Activated naive CD8-positive, alpha-beta T cell treated with anti-CD3 and anti-CD28 coated beads for 36 hours (primary cell): ENCODE data around the gene FAM156B. TPM values are rescaled to one million over a fixed set of nuclear protein-coding genes. Genes with fewer than 3 reads are reported as not detected.
"Not testable (repeated sequence)": the region's sequence is repeated elsewhere in the genome, so short reads cannot be mapped to it uniquely, and the experiment has no call there.

Source experiments
- DNase-seq: peaks from one replicate; pipeline ENCODE4 v3.0.0; 2021
- H3K27ac Mint-ChIP-seq: one replicate; pipeline ENCODE4 v1.8.0; 2022; ENCODE audit warnings: mild to moderate bottlenecking, moderate library complexity, mixed read lengths
- H3K27me3 Mint-ChIP-seq: one replicate; pipeline ENCODE4 v1.8.0; 2022; ENCODE audit warnings: mild to moderate bottlenecking, mixed read lengths
- H3K36me3 Mint-ChIP-seq: one replicate; pipeline ENCODE4 v1.8.0; 2021; ENCODE audit warnings: mild to moderate bottlenecking, mixed read lengths
- H3K4me1 Mint-ChIP-seq: one replicate; pipeline ENCODE4 v1.8.0; 2021; ENCODE audit warnings: mixed read lengths
- H3K4me3 Mint-ChIP-seq: one replicate; pipeline ENCODE4 v1.8.0; 2022; ENCODE audit warnings: mild to moderate bottlenecking, moderate library complexity, mixed read lengths
- H3K9me3 Mint-ChIP-seq: one replicate; pipeline ENCODE4 v1.8.0; 2022; ENCODE audit warnings: mixed read lengths
- total RNA-seq, 2 experiments: library from RNA; stranded (reverse); gene quantifications; one replicate each; pipeline ENCODE4 v1.2.3, GENCODE V29; 2021

FAM156B gene
- total RNA-seq, 2 experiments from 2014 or later, result 15.8 to 17.0 TPM

DNA sequence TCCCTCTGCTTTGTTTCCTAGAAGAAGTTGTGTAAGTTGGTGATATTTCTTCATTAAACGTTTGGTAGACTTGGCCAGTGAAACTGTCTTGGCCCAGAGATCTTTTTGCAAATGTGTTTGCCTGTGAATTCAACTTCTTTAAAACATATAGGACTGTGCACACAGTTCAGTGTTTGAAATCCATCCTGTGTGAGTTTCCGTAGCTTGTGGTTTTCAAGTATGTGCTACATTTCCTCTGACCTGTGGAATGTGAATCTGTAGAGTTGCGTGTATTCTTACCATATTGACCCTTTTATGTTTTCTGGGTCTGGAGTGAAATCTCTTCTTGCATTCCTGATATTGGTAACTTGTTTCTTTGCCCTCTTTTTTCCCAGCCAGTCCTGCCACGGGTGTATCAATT is 8.9 kb downstream of the FAM156B start:
- not testable (repeated sequence) for H3K27me3 Mint-ChIP-seq, H3K36me3 Mint-ChIP-seq, H3K4me1 Mint-ChIP-seq, H3K9me3 Mint-ChIP-seq, H3K27ac Mint-ChIP-seq, DNase-seq, H3K4me3 Mint-ChIP-seq

DNA sequence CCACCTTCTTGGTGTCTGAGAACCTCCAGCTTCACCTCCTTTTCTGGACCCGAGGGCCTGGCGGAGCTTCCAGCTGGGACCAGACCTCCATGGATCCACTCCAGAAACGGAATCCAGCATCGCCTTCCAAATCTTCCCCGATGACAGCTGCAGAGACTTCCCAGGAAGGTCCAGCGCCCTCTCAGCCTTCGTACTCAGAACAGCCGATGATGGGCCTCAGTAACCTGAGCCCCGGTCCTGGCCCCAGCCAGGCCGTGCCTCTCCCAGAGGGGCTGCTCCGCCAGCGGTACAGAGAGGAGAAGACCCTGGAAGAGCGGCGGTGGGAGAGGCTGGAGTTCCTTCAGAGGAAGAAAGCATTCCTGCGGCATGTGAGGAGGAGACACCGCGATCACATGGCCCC is 10.0 kb downstream of the FAM156B start:
- H3K4me3 Mint-ChIP-seq, H3K4me1 Mint-ChIP-seq, H3K27ac Mint-ChIP-seq, H3K9me3 Mint-ChIP-seq, DNase-seq, H3K27me3 Mint-ChIP-seq, H3K36me3 Mint-ChIP-seq: not testable (repeated sequence)

DNA sequence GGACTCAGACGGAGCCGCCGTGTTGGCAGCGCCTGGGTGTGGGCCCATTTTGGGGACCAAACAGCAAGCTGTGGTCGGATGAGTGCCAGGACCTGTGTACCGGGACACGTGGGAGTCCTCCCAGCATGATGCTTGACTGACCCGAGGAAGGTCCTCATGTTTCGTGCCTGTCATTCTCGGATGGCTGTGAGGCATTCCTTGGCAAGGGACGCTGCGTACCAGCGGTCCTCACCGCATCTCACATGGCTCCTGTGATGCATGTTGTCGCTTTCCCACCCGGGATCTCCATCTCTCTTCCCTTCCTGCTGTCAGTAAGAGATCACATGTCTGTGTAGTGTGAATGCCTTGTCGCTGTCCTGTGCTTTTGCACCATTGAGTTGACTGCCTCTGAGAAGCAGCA is 10.8 kb downstream of the FAM156B start:
- H3K4me3 Mint-ChIP-seq, H3K9me3 Mint-ChIP-seq, H3K27me3 Mint-ChIP-seq, H3K27ac Mint-ChIP-seq, H3K36me3 Mint-ChIP-seq, DNase-seq, H3K4me1 Mint-ChIP-seq: not testable (repeated sequence)

DNA sequence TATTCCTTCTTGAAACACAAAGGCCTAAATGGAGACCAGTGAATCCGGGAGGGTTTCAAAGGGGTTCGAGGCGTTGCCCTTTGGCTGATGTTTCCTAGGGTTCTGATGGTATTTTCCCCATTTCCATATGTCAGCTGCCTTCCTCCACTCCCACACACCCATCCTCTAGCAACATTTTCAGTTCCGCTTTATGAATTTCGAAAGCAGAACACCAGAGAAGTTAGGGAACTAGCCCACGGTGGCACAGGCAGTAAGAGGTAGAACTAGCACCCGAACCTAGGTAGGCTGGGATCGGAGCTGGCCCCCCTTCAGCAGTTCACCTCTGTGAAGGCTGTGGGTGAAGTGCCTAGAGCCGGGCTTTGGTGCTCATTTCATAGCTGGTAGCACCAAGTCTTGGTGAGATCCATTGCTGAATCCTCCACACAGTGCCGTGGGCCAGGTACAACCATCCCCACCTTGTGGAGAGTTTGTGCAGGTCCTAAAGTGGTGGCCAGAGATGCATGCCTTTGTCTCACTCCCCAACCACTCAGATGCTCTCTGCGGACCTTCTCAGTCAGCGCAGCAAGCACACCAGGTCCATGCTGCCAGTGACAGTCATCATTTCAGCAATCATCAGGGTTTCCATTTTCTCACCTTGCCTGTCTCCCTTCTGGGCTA is 12.3 kb downstream of the FAM156B start:
- H3K27ac Mint-ChIP-seq, DNase-seq, H3K4me1 Mint-ChIP-seq, H3K36me3 Mint-ChIP-seq, H3K27me3 Mint-ChIP-seq, H3K9me3 Mint-ChIP-seq, H3K4me3 Mint-ChIP-seq: not testable (repeated sequence)

DNA sequence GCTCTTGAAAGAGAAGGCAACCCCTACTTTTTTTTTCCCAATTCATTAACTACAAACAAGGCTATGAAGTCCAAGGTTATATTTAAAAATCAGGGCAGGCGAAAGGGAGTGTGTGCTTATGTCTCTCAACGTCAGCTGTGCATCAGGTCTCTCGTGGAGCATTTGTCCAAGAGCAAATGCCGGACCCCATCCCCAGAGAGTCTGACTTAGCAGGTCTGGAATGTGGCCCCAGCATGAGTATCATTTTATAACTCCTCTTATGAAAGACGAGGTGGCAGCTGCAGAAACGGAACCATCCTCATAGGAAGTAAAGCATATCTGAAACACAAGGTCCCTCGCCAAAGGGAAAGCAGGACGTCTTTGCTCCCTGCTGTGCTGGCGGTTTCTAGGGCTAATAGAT is 16.6 kb downstream of the FAM156B start:
- H3K27me3 Mint-ChIP-seq, DNase-seq, H3K27ac Mint-ChIP-seq, H3K36me3 Mint-ChIP-seq, H3K4me1 Mint-ChIP-seq, H3K9me3 Mint-ChIP-seq, H3K4me3 Mint-ChIP-seq: not testable (repeated sequence)

GRCh38 chrX:52914704-52915103 is 17.6 kb downstream of the FAM156B start:
- not testable (repeated sequence) for H3K4me1 Mint-ChIP-seq, H3K27me3 Mint-ChIP-seq, H3K4me3 Mint-ChIP-seq, DNase-seq, H3K36me3 Mint-ChIP-seq, H3K27ac Mint-ChIP-seq, H3K9me3 Mint-ChIP-seq

DNA sequence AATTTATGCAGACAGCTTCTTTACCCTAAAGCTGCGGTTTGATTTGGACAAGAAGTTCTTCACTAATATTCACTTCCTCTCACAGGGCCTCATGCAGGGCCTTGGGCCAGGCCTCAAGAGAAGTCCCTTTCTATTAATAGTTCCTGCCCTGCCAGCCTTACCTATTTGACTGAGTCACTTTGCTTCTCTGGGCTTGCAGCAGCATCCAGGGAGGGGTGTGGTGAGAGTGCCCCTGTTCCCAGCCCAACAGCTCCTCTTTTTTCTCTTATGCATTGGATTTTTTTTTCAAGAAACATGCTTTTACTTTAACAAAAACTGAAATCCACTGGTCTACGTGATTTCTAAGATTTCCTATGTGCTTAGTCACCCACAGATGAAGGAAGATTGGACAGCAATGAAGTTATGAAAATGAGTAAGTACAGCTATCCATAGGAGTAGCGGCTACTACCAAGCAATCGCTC is 26.7 kb downstream of the FAM156B start:
- Mint-ChIP-seq H3K36me3 (no peaks in the 10 kb centered on the region), H3K27me3 (no peaks in the 10 kb centered on the region), H3K4me1 (peaks cover 10% of the 10 kb centered on the region), H3K9me3 (no peaks in the 10 kb centered on the region), H3K27ac (no peak overlapping the region), H3K4me3 (no peak overlapping the region)
- DNase-seq, result no peak

- not testable (repeated sequence) for H3K4me1 Mint-ChIP-seq, H3K27ac Mint-ChIP-seq, H3K27me3 Mint-ChIP-seq, H3K9me3 Mint-ChIP-seq, DNase-seq, H3K36me3 Mint-ChIP-seq, H3K4me3 Mint-ChIP-seq
These were observed 33.1 kb downstream of the FAM156B start for GRCh38 chrX:52930214-52930613.

DNA sequence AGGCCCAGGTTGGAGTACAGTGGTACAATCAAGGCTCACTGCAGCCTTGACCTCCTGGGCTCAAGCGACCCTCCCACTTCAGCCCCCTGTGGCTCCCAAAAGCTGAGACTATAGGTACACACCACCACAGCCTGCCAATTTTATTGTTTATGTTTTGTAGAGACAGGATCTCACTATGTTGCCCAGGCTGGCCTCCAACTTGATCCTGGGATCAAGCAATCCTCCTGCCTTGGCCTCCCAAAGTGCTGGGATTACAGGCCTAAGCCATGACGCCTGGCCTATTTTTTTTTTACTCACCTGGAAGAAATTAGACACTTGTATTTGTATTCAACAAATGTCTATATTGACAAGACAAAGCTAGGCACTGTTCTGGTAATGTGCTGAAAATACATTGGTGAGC is 36.1 kb downstream of the FAM156B start:
- Mint-ChIP-seq H3K27me3 (peaks cover 3% of the 10 kb centered on the region), H3K4me3 (no peak overlapping the region), H3K9me3 (no peaks in the 10 kb centered on the region), H3K4me1 (peaks cover 5% of the 10 kb centered on the region), H3K36me3 (no peaks in the 10 kb centered on the region), H3K27ac (no peak overlapping the region)
- no peak for DNase-seq

DNA sequence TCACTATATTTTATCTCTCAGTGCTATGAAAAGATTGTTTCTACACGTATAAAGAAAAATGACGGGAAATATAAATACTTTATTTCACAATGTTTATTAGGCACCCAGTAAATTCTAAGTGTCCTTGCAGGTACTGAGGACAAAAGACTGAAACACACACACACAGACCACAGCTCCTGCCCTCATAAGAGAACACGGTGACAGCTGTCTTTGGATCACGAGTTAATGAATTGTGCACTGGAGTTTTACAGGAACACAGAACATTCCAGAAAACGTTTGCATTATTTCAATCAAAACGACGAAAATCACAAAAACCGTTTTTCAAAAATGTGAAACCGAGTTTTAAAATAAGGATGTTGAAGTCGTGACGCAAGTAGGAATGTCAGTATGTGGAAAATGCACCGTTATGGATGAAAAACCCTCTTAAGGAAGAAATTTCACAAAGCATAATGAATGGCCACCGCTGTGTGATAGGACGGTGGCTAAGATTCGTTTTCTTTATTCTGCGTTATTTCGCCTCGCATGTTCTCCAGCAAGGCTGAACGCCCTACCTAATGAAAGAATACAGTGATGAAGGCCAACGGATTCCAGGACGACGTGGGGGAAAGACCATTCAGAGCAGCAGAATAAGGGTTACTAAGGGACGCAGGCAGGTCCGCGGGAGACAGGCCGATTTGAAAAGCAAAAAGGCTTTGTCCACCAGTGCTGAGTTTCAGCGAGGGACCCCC is 37.0 kb downstream of the FAM156B start:
- no peaks in the 10 kb centered on the region for H3K9me3 Mint-ChIP-seq
- H3K4me3 Mint-ChIP-seq, result peak overlapping the region; percentile 90
- H3K4me1 Mint-ChIP-seq, result peaks cover 5% of the 10 kb centered on the region
- peak overlapping the region; percentile 98 for H3K27ac Mint-ChIP-seq
- H3K27me3 Mint-ChIP-seq, result peaks cover 1% of the 10 kb centered on the region
- no peak for DNase-seq
- no peaks in the 10 kb centered on the region for H3K36me3 Mint-ChIP-seq

DNA sequence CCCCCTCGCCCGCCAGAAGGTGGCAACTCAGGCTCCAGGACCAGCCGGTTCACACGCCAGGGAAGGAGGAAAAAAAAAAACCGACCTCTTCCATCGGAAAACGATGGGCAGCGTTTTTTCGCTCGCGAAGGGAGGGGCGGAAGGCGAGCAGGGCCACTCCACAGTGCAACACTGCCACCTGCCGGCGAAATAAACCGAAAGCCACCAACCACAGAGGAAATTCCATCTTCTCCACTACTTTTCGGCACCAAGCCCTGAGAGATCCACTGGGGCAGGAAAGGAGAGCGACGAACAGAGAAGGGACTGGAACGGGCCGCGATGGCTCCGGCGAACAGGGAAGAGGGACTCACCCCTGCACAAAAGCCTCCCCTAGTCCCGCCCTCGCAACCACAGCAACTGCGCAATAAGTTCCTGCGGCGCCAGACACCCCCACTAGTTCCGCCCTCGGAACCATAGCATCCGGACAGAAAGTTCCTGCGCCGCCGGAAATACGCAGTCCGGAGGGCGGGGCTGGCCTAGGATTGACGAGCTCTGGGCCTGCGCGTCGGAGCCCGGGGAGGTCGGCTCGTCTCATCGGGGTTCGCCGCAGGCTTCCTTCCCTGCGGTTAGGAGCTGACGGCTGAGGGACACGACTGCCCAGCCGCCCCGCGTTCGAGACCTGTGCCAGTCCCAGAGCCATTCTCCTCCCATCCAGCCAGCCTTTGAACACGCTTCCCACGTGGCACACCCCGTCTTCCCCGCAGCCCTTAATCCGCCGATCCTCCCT is 37.8 kb downstream of the FAM156B start:
- no peaks in the 10 kb centered on the region for H3K9me3 Mint-ChIP-seq
- no peaks in the 10 kb centered on the region for H3K27me3 Mint-ChIP-seq

DNA sequence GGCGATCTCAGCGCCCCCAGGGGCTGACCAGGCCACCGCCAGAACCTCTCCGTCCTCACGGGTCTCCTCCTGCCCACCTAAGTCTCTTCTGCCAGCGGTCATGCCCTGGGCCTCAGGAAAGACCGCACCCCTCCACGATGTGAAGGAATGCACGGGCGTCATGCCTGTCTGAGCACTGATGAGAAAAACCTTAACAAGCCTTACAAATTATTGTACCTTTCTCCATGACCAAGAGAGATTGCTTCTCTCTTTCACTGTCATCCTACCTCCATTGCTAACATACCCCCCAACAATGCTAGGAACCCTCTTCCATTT is 38.3 kb downstream of the FAM156B start:
- not testable (repeated sequence) for H3K9me3 Mint-ChIP-seq, DNase-seq, H3K36me3 Mint-ChIP-seq, H3K27me3 Mint-ChIP-seq, H3K4me1 Mint-ChIP-seq
- peak overlapping the region; percentile 98 for H3K27ac Mint-ChIP-seq
- peak overlapping the region; percentile 90 for H3K4me3 Mint-ChIP-seq

More for the DNA sequence above, 37.8 kb downstream of the FAM156B start:
- Mint-ChIP-seq H3K27ac (peak overlapping the region; percentile 98), H3K36me3 (no peaks in the 10 kb centered on the region), H3K4me1 (peaks cover 5% of the 10 kb centered on the region), H3K4me3 (peak overlapping the region; percentile 90)
- DNase-seq, result peak; percentile 87

GRCh38 chrX:52940704-52941103 is 43.6 kb downstream of the FAM156B start:
- not testable (repeated sequence) for H3K27ac Mint-ChIP-seq, H3K9me3 Mint-ChIP-seq, DNase-seq, H3K36me3 Mint-ChIP-seq, H3K4me3 Mint-ChIP-seq, H3K4me1 Mint-ChIP-seq, H3K27me3 Mint-ChIP-seq

DNA sequence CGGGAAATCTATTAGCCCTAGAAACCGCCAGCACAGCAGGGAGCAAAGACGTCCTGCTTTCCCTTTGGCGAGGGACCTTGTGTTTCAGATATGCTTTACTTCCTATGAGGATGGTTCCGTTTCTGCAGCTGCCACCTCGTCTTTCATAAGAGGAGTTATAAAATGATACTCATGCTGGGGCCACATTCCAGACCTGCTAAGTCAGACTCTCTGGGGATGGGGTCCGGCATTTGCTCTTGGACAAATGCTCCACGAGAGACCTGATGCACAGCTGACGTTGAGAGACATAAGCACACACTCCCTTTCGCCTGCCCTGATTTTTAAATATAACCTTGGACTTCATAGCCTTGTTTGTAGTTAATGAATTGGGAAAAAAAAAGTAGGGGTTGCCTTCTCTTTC is 44.6 kb downstream of the FAM156B start:
- H3K27ac Mint-ChIP-seq, H3K27me3 Mint-ChIP-seq, H3K4me1 Mint-ChIP-seq, H3K4me3 Mint-ChIP-seq, DNase-seq, H3K9me3 Mint-ChIP-seq, H3K36me3 Mint-ChIP-seq: not testable (repeated sequence)

GRCh38 chrX:52945838-52946494 is 48.8 kb downstream of the FAM156B start:
- H3K27me3 Mint-ChIP-seq, DNase-seq, H3K4me1 Mint-ChIP-seq, H3K9me3 Mint-ChIP-seq, H3K36me3 Mint-ChIP-seq, H3K27ac Mint-ChIP-seq, H3K4me3 Mint-ChIP-seq: not testable (repeated sequence)
